ENCODE measurements around the gene ATP1A3.
A peak's percentile ranks its signal among the peaks of the same experiment; 100 is the strongest.
"Not testable (repeated sequence)": the region's sequence is repeated elsewhere in the genome, so short reads cannot be mapped to it uniquely, and the experiment has no call there.

ATP1A3 gene

DNA sequence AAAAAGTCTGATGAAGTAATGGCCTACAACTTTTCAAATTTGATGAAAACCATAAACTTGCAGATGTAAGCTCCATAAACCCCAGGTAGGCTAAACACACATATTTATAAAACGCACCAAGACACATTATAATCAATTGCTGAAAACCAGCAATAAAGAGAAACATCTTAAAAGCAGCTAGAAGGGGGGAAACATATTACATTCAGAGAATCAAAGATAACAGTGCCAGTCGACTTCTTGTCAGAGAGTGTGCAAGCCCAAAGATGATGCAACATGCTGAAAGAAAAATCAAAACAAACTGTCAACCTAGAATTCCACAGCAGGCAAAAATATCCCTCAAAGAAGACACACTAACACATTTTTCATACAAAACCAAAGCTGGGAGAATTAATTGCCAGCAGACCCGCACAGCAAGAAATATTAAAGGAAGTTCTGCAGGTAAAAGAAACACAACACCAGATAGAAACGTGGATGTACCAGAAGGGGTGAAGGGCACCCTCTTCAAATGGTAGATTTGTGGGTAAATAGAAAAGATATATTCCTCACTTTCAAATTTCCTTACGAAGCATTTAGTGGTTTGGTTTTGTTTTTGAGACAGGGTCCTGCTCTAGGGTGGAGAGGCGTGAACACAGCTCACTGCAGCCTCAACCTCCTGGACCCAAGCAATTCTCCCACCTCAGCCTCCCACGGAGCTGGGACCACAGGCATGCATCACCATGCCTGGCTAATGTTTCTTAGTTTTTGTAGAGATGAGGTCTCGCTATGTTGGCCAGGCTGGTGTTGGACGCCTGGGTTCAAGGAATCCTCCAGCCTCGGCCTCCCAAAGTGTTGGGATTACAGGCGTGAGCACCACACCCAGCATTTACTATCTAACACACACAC, 16.5 kb upstream of the ATP1A3 start:
- no peak for DNase-seq (ENCODE audit: low read depth in 2 of 2)

DNA sequence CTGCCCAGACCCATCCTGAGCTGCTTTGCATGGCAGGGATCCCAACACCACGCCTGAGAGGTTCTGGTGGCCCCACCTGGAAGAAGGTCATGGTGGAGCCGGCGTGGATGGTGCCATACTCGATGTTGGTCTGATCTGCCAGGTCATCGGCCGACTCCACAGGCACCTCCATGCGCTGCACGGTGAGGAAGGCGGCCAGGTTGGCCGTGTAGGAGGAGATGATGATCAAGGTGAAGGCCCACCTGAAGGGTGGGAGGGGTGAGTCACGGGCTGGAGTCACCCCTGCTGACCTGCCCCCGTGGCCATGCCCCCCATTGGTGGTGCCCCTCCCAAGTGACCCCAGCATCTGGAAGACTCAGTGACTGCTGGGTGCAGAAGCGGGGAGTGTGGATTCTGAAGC, 12.5 kb upstream of the ATP1A3 start:
- DNase-seq (ENCODE audit: low read depth in 2 of 2): no peak

DNA sequence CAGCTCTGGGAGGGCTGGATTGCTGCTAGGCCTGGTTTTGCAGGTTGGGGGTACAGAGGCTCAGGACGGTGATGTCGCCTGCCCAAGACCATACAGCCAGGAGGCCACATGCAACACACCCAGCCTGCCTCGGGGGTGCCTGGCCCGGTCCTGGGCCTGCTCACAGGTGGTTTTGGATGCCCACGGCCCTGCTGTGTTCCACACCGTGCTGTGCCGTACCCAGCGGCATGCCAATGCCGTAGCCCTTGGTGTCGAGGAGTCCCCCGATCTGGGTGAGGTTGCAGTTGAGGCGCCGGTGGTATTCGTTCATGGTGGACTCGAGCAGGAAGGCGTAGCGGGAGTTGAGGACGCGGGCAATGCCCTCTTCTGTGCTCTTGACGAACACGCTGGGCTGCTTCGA, 11.5 kb upstream of the ATP1A3 start:
- DNase-seq (ENCODE audit: low read depth in 2 of 2): no peak

DNA sequence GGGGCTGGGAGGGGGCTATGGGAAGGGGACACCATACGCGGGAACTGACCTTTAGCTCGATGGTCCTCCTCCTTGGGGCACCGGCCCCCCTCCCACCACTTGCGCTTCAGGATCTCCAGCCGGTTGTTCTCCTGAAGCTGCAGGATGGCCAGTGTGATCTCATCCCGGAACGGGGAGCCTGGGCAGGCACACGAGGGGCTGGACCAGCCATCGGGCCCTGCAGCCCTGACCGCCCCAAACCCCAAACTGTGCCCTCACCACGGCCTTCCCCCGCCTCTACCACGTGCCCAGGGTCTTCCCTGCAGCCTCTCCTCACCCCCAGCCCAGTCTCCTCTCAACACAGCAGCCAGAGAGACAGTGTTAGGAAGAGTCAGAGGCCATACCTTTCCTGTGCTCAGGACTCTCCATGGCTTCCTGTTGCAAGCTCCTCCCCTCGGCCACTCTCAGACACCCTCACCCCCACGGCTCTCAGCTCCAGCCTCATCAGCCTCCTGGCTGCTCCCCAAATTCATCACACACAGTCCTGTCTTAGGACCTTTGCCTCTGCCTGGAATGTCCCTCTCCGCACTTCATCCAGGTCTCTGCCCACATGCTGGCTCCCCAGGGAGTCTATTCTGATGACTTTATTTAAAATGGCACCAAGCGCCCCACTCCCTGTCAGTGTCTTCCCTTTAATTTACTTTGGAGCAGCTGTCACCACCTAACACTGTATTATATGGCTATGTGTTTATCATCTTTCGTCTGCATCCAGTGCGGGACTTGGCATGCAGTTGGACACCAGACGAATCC, 9.7 kb upstream of the ATP1A3 start:
- no peak for DNase-seq (ENCODE audit: low read depth in 2 of 2)

DNA sequence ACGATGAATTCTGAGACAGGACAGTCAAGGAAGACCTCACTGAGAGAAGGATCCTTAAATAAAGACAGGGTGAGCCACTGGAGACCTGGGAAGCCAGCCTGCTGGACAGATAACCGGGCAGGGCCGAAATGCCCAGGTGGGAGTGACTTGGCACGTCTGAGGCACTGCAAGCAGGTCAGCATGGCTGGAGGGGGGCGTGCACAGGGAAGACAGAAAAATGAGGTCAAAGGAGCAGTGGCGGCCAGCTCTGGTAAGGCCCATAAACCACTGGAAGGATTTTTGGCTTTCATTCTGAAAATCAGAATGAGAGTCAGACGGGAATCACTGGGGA, 5.8 kb upstream of the ATP1A3 start:
- no peak for DNase-seq (ENCODE audit: low read depth in 2 of 2)

DNA sequence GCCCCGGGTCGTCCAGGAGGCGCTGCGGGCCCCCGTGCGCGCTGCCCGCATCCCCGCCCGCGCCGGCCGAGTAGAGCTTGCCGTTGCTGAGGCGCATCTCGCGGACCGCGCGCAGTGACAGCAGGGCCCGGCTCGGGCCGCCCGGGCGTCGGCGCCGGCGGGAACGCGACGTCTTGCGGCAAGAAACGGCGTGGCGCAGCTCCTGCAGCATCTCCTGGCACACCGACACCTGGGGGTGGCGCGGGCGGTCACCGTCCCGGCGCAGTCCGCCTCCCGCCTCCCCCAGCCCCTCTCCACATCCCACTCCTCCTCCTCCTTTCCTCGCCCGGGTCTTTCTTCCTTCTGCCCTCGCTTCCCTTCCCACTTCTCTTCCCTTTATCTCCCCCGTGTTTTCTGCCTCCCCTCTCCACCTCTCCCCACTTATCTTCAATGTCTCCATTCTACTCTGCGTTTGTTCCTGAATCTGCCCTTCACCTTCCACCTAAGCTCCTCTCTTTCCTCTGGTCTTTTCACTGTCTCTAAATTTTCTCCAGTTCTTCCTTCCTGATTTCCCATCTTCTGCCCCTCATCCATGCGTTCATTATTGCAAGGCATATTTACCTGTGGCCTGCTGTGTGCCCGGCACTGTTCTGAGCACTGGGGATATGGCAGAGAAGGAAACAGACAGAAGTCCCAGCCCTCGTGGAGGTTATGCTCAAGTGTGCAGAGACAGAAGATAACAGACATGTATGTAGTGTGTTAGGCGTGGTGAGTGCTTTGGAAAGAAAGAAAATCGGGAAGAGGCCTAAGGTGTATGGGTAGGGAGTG, 5.2 kb upstream of the ATP1A3 start:
- DNase-seq (ENCODE audit: low read depth in 2 of 2): no peak

DNA sequence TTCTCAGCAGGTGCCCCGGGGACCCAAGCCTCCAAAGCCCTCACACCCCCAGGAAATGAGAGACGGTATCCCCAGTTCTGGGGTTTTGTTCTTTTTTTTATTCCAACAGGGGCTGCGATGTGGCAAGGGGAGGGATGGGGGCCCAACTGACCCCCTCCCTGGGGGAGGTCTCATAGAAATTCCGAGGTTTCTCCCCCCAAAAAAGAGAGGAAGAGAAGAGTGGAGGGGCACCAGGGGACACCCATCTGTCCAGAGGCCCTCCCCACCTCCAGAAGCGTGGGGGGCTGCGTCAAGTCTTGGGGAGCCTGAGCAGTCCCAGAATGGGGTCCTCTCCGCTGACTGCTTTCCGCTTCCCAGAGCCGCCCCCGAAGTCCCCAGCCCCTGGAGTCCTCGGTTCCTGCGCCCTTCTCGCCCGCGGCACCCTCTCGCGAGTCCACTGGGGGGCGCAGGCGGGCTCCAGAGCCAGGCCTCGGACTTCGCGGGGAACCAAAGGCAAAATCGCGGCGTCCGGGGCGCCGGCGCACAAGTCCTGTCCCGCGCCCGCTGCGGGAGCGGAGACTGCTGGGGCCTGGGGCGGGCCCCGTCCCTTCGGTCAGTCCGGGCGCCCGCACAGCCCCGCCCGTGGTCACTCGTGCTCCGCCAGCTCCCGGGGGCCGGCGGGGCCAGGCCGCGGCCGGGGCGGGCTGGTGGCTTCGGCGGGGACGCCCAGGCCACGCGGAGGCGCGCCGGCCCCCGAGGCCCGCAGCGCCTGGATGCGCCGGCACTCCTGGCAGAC, 4.4 kb upstream of the ATP1A3 start:
- no peak for DNase-seq (ENCODE audit: low read depth in 2 of 2)

DNA sequence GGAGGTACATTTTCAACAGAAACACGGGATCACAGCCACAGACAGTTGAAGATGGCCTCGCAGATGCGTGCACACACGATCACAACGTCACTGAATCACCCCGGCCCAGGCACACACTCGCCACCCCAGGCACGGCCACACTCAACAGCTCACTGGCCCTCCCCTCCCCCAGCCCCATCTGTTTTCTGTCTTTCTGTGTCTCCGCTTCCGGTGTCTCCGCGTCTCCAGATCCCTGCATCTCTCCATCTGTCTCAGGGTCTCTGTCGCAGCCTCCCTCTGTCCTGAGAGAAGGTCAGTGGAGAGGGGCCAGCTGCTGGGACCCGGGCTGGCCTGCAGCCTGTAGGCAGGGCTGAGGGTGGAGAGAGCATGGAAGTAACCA, 3.8 kb upstream of the ATP1A3 start:
- DNase-seq (ENCODE audit: low read depth in 2 of 2): no peak

DNA sequence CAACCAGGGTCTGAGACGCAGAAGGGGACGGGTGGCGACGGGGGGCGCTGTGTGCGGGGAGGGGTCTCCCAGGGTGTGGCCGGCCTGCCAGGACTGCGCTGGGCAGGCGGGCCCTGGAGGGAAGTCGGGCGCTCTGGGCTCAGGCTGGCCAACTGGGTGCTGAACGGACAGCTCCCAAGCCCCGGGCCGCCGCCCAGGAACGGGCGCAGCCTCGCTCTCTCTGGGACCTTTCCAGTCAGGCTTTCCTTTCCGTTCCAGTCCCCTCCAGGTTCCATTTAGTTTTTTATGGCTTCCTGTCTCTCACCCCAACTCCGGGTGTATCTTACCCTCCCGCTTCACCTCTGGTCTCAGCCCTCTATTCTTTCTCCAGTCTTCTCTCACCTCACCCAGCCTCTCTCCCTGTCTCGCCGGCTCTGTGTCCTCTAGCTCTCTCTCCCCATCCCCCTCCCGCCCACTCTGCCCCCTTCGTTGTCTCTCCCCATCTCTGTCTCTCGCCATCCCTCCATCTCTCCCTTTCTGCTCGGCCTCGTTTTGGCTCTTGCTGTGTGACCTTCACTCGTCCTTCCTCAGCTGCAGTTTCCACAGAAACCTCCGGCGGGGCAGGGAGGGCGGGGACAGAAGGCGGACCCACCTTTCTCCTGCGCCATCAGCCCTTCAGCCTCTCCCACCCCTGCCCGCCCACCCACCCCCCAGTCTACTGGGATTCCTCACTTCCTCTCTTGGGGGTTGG, 3.3 kb upstream of the ATP1A3 start:
- DNase-seq (ENCODE audit: low read depth in 2 of 2): peak in 1 of 2 donors; percentile 14

DNA sequence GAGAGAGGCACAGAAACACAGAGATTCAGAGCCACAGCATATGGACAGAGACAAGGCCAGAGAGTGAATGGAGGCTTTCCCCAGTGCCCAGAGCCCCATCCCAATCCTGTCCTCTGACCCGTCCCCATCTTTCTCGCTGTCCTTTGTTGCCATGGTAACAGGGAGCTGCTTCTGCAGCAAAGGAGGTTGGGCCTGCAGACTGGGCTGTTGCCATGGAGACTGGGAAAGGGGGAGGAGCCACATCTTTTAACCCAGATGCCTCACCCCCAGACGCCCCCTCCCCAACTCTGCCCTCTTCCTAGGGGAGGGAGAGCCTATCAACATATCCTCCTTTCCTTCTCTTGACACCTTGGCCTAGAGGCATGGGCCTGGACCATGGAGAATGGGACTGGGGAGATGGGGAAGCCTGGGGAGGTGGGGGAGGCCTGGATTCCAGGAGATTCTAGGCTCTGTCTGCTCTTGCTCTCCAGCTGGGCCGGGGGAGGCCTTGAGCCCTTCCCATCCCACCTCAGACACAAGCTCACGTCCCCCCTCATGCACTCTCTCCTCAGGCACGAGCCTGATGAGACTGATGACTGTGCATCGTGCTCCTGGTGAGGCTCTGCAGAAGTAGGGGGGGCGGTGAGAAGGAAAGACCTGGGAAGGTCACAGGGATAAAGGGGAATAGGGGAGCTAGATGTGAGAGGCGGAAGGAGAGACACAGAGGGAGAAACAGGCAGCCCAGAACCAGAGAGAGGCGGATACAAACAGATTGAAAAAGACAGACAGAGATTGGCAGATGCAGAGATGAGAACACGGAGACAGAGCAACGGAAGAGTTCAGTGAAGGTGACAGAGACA, 2.1 kb upstream of the ATP1A3 start:
- DNase-seq (ENCODE audit: low read depth in 2 of 2): no peak

DNA sequence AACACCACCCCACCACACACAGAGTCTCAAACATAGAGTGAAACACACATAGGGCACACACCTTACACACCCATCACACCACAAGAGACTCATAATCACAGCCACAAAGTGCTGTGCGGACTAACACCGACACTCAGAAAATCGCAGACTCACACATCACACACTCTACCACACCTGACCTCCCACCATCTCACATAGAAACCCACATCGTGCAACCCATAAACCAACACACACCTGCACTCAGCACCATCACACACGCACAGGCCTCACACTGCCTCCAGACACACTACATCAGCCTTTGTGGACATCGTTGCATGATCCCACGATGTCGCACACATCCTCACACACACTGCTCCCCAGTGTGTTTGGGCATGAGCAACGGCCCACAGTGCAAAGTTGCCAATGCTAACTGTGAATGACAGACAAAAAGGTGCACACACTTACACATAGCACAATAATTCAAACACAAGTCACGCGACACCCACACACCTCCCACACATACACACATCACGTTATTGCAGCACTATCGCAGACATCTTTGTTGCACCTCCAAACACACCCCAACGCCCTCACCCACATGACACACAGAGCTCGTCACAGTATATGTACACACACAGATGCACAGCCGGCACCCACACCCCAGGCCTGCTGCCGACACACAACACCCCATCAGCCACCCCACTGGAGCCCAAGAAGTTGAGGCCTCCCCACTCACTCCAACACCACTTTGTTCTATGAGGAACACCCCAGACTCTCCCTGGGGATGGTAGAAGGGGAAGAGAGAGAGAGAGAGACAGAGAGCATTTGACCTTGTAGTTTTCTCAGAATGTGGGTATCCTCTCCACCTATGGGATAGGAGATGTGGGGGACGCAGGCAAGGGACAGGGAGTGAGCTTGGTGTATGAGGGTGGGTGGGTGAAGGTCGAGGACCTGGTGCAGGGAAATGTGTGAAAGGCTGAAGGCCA, 1.2 kb upstream of the ATP1A3 start:
- DNase-seq (ENCODE audit: low read depth in 2 of 2): no peak

DNA sequence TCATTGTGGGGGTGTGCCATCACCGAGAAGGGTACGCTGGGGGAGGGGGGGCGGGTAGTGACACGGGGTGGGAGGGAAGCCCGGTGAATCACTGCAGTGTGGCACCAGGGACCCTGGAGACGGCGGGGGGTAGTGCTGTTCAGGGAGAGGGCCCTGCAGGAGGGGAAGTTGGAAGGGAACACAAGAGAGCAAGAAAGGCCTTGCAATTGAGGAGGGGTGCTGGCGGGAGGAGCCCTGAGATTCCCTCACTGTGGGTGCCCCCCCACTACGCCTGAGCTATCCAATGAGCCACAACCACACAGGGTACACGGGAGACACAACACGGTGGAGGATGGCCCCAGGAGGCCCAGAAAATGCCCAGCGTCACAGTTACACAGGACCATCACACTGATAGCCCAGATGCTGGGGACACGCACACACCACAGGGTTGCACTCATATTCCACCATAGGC, 516 bp upstream of the ATP1A3 start:
- DNase-seq (ENCODE audit: low read depth in 2 of 2): no peak

DNA sequence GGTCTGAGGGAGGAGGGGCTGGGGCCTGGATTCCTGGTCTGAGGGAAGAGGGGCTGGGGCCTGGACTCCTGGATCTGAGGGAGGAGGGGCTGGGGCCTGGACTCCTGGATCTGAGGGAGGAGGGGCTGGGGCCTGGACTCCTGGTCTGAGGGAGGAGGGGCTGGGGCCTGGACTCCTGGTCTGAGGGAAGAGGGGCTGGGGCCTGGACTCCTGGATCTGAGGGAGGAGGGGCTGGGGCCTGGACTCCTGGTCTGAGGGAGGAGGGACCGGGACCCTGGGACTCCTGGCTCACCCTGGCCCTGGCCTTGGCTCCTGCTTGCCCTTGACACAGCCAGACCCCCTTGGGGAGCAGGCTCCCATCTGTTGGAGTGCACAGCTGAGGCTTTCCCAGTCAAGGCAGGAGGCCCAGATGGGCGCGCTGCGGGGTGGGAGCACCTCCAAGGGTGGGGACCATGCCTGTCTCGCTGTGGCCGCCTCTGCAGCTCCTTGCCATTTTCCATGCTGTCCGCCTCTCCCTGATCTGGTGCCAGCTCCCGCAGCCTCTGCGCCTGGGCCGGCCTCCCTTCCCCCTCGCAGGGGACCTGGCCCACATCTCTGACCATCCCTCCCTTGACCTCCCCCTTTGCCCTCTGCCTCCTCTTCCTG, 2.0 kb downstream of the ATP1A3 start:
- DNase-seq (ENCODE audit: low read depth in 2 of 2): not testable (repeated sequence)

DNA sequence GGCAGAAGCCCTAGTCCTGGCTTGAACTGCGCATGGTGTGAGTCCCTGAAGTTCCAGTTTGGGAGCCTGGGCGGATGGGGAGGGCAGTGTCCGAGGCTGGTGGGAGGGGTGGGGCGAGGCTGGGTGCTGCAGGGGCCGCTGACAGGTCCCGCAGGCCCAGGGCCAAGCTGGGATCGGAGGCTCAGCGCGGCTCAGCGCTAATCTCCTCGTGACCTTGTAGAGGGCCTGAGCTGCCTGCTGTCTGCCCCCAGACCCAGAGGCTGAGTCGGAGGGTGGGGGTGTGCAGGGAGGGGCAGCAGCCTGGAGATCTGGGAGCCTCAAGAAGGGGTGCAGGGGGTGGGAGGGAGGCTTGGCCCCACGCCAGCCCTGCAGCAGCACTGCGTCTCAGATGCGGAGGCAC, 3.0 kb downstream of the ATP1A3 start:
- no peak for DNase-seq (ENCODE audit: low read depth in 2 of 2)

DNA sequence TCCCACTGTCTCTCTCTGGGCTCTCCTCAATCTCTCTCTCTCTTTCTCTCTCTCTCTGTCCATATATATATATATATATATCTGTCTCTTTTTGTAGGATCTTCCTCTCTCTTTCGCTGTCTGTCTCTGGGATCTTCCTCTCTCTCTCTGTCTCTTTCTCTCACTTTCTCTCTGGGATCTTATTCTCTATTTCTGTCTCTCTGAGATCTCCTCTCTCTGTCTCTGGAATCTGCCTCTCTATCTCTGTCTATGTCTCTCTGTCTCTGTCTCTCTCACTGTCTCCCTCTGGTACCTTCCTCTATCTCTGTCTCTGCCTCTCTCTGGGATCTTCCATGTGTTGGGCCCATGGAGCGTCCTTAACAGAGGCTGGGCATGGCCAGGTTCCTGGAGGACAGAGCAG, 3.4 kb downstream of the ATP1A3 start:
- no peak for DNase-seq (ENCODE audit: low read depth in 2 of 2)

DNA sequence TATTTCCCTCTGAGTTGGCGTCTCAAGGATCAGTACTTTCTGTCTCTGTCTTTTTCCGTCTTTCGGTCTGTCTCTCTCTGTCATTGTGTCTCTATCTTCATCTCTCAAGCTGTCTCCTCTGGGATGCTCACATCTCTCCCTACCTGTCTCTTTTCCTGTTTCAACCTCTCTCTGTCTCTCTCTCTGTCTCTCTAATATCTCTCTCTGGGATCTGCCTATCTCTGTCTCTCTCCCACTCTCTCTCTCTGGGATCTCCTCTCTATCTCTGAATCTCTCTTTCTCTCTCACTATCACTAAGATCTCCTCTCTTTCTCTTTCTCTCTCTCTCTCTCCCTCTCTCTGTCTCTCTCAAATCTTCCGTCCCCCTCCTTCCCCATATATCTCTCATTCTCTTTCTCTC, 4.0 kb downstream of the ATP1A3 start:
- DNase-seq (ENCODE audit: low read depth in 2 of 2): no peak

DNA sequence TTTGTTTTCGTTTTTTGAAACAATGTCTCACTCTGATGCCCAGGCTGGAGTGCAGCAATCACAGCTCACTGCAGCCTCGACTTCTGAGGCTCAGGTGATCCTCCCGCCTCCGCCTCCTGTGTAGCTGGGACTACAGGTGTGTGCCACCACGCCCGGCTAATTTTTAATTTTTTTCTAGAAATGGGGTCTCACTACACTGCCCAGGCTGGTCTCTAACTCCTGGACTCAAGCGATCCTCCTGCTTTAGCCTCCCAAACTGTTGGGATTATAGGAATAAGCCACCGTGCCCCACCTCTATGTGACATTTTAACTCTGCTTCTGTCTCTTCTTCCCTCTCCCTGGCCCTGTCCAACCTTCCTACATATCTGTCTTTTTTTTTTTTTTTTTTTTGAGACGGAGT, 5.1 kb downstream of the ATP1A3 start:
- DNase-seq (ENCODE audit: low read depth in 2 of 2): no peak

DNA sequence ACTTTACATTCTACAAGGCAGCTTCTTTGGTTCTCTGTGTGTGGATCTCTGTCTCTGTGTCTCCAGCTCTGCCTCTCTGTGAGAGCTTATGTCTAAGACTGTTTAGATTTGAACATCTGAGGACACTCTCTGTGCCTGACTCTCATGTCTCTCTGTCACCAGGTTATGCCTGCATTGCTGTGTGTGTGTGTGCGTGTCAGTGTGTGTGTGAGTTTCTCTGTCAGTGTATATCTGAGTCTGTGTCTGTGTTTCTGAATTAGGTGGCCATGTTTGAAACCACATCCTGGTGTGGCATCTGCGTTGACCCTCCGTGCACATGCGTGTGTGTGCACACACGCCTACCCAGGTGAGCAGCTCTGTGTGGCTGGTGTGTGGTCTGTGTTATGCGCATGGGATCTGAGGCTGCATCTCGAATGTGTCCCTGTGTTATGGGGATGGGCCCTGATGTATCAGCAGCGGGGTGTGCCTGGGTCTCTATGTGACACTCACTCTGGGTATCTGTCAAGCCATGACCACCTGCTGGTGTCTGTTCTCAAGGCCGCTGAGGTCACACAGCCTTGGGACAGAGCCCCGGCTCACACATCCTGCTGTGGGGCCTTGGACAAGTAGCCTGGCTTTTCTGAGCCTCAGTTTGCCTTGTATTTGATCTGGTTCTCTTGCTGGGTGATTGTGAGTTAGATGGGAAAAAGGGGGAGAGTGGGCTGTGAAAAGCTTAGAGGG, 6.7 kb downstream of the ATP1A3 start:
- DNase-seq (ENCODE audit: low read depth in 2 of 2): no peak

Data from stimulated activated CD8-positive, alpha-beta memory T cell treated with anti-CD3 and anti-CD28 coated beads, Interleukin-2, amount 100 ng/mL, for 1 hour (primary cell).